Measurements from ENCODE around the gene SMIM5.

SMIM5 gene

GRCh38 chr17:75642182-75642783 is 9.0 kb downstream of the SMIM5 start:
- DNase-seq, result no peak

DNA sequence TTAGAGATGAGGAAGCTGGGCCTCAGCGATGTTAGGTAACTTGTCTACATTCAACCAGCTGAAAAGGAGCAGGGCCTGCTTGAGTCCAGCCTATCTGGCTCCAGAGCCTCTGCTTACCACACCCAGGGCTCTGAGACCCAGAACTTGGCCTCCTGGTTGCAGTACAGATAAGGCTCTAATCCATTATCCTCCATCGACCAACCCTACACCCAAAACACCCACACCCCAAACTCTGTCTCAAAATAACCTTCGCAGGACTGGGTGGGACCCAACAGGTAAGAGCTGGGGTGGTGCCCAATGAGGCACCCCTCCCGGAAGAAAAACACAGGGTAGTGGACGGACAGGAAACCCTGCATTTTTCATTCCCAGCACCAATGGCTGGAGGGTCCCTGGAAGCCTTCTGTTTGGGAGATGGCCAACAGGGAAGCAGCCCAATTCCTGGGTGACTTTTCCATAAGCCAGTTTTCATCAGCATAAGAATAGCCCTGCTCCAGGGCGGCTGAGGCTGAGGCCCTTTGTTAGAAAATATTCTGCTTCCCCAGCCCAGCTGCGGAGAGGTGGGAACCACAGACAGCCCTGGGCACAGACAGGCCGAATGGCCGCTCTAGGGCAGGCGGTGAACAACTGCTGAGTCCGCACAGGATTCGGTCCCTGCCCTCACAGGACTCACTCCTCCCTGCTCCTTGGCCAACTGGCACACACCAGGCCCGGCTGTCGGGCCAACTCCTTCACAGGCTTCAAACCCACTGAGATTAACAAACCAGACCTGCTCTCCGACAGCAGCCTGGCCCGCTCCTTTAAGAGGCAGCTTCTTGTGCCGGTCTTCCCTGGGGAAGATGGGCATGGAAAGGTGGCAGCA is 9.8 kb downstream of the SMIM5 start:
- DNase-seq, result no peak

GRCh38 chr17:75643643-75644017 is 10.4 kb downstream of the SMIM5 start:
- DNase-seq, result no peak

DNA sequence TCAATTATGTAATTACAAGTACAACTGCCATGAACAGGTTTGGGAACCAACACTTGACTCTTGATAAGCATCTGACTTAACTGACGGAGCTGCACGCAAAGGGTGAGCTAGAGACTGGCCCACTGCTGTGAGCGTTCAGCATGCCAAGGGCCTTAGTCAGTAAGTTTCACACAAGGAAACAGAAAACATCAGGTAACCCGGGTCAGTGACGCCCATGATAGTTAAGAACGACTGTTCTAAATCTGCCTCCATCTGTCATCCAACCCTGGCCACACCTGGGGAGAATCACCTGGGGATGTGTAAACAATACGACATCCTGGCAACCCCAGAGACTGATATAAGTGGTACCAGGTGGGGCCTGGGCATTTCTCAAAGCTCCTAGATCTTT is 12.3 kb downstream of the SMIM5 start:
- no peak for DNase-seq

DNA sequence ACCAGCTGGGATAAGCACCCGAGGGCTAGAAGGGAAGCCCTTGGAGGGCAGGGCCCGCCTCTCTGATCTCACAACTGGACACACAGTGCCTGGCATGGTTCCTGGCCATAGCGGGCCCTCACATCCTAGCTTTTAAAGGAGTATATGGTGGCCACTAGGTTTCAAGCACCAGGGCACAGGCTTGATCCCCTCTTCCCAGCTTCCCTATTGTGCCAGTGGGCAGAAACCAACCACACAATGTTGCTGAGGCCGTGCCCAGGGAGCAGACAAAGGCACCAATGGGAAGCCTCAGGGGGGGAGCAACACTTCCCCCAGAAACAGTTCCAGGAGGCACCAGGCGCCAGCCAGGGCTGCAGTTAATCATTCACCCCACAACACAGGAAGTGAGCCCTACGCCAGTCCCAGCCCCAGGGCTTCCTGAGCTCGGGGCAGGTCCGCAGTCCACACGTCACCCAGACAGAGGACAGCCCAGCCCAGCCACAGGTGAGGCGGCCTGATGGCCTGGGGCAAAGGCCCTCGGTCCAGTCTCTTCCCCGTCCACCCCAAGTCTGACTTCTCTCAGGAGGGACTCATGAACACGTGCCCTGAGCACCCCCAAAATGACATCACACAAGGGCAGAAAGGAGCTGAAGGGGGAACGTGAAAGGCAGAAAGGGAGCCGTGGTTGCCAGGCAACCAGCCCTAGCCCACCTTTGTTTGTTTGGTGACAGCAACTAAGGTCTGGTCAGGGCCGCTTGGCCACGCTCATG is 12.8 kb downstream of the SMIM5 start:
- DNase-seq, result no peak

DNA sequence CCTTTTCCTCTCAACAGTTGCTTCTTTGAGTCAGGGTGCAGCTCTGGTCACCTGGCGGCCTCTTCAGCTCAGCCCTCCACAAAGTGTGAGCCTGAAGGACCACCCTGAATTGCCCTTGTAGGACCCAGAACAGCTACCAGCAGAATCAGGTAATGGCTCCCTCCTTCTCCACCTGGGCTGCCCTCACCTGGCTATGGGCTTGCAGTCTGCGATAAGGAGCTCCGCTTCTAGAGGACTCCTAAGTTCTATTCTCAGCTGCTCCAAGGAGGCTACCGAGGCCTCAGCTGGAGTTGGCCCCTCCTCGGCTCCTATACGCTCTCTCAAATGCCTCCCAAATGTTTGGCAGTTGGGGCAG is 13.4 kb downstream of the SMIM5 start:
- DNase-seq, result no peak

- DNase-seq, result no peak
These were observed 13.8 kb downstream of the SMIM5 start for GRCh38 chr17:75647061-75647460.

DNA sequence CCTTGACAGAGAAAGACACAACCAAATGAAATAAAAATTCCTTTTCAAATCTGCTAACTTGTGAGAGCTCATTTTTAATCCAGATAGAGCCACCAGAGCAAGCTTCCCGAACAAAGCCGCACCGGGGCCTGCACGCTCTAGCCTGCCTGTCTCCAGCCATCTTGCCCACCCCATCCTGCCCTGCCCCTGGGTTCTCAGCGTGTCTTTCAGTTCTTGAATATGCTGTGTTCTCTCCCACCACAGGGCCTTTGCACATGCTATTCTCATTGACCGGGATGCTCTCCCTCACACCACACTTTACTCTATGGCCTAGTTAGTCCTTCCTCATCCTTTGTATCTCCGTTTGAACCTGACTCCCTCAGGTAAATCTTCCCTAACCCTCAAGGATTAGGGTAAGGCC is 14.7 kb downstream of the SMIM5 start:
- DNase-seq, result no peak

GRCh38 chr17:75649687-75650086 is 16.5 kb downstream of the SMIM5 start:
- DNase-seq, result no peak

- DNase-seq, result no peak
These were observed 17.6 kb downstream of the SMIM5 start for GRCh38 chr17:75650874-75651273.

- DNase-seq, result no peak
These were observed 19.1 kb downstream of the SMIM5 start for GRCh38 chr17:75652341-75652740.

DNA sequence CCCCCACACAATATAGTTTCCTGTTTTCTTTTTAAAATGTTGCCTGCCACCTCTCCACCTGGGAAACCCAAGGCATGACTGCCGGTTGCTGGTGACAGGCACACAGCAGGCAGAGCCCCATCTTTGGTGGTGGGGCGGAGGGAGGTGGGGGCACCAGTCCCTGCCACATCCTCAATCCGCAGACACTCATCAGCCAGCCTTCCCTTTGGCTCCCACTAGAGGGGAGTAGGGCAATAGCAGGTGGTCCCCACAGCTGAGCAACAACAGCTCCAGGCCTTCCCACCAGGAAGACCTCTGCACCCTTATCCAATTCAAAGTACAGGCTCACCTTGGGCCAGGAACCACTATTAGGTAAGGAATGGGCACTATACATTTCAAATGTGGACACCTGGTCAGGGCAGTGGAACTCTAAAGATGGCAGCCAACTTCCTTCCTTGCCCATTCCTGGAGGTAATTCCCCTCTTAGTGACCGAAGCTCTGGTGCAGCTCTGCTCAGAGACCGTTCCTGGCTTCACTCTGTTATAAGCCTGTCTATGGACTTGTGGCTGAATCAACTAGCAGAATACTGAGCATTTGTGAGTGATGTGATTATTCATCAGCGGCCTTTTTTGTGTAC is 19.8 kb downstream of the SMIM5 start:
- no peak for DNase-seq

DNA sequence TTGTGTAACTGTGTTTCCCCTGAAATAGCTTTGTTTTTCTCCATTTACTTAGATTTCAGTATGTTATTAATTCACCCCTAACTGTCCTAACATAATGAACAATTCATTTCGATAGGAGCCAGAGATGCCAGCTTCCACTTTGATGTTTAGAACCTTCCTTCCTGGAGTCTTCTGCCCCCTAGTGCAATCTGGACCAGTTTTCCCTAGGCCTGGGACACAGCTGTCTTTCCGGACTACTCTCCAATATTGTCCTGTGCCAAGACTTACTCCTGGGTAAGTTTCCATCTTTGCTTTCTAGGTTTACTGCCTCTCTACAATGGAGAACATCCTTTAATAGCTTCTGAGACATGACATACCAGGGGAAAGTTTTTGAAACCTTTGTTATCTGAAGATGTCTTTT is 20.9 kb downstream of the SMIM5 start:
- no peak for DNase-seq

DNA sequence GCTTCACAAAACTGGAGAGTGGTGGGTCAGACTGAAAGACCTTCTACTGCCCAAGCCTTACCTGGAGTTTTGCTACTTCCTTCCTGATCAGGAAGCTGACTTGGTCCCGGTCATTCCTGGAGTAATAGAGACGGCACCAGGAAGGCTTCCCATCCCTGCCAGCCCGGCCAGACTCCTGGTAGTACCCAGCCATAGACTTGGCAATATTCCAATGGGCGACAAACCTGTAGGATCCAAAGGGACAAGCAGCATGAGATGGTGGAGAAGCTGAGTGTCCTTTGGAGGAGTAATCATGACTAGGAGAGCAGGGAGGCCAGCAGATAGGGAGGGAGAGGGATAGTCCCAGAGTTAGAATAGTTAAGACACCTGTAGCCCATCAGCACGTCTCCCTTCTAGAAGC is 25.0 kb downstream of the SMIM5 start:
- DNase-seq, result no peak

GRCh38 chr17:75661531-75661930 is 28.3 kb downstream of the SMIM5 start:
- DNase-seq, result no peak

DNA sequence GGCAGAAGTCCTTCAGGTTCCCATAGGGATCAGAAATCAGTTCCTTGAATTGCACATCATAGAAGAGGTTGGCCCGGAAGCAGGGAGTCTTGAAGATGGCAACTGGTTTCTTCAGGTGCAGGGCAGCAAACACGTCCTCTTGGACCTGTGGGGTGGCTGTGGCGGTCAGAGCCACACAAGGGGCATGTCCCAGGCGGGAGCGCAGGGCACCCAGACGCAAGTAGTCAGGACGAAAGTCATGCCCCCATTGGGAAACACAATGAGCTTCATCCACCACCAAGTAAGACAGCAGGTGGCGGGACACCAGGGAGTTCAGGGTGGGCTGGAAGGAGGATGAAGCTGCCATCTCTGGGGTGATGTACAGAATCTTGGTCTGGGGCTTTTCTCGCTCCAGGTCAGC is 29.3 kb downstream of the SMIM5 start:
- DNase-seq, result no peak

DNA sequence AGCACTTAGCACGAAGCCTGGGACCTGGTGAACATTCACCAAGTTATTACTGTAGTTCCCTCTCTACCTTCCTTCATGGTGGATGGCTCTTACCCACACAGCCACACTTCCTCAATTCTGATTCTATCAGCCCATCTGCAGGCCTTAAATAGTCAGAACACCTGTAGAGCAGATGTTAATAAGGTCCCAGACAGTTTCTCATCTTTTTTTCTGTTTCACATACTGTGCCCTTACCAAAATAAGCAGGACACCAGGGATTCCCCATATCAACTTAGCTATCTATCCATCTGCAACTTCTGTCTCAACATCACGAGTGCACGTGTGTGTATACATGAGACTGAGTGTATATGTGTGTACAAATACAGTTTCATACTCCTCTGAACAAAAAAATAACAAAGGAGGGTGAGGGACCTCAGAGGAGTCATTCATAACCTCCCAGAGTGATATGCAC is 30.9 kb downstream of the SMIM5 start:
- DNase-seq, result no peak

- no peak for DNase-seq
These were observed 32.7 kb downstream of the SMIM5 start for GRCh38 chr17:75665981-75666380.

DNA sequence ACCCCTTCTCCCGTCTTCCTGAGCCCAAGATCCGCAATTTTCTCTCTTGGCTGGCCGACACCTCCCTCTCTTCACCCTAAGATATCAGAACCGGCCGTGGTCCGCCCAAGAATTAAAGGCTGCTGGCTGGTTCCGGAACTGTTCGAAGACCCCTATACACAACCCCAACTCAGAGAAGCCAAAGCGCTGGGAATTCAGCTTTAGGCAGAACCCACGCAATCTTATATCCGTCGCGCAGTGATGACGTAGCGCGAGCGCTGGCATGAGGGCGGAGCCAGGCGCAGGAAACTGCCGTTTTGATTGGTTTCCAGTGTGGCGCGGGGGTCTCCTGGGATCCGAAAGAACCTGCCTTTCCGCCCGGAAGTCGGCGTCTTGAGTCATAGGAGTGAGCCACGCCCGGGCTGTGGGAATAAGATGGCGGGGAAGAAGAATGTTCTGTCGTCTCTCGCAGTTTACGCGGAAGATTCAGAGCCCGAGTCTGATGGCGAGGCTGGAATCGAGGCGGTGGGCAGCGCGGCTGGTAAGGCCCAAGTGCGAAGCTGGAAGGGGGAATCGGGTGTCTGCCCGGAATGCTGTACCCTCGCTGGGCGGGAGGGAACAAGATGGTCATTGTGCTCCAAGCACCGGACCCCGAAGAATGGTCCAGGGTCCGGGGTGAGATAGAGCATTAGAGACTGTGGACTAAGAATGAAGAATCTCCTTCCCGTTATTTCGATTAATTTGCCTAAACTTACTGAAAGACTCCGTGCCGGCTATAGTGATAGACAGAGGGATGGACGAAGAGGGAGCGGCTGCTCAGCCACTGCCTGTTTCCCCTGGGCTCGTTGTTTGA is 33.9 kb downstream of the SMIM5 start, which contains the start of the genes RECQL5 and SAP30BP:
TSS of gene RECQL5 (minus strand) at position 196 of the 832 bp plus-strand sequence. CDS start 597 bp downstream, outside the sequence.
TSS of gene SAP30BP (plus strand) at position 380 of the 832 bp plus-strand sequence. CDS start at position 415, 35 bp downstream.
- DNase-seq, result peak; percentile 98

- no peak for DNase-seq
These were observed 34.6 kb downstream of the SMIM5 start for GRCh38 chr17:75667825-75668224.

GRCh38 chr17:75668489-75668888 is 35.3 kb downstream of the SMIM5 start:
- DNase-seq, result no peak

GRCh38 chr17:75670868-75671267 is 37.6 kb downstream of the SMIM5 start:
- no peak for DNase-seq

Data from SHP77 treated with DMSO at 0.1 percent for 48 hours (cell line).